GM06990 (cell line): Measurements from ENCODE around the gene KNOP1.

Source experiments
- DNase-seq: peaks from one replicate; pipeline ENCODE4 v3.0.0-alpha.2; 2011; ENCODE audit not compliant: insufficient read length; ENCODE audit errors: extremely low read depth
- H3K27me3 ChIP-seq: replicated peaks from 2 replicates; pipeline ENCODE4 v1.6.0; 2011; ENCODE audit warnings: low read length; ENCODE audit not compliant: control insufficient read depth, insufficient read depth
- H3K36me3 ChIP-seq: 2 replicates; pipeline ENCODE4 v1.5.1; 2011; ENCODE audit warnings: low read length; ENCODE audit not compliant: control insufficient read depth, insufficient read depth
- H3K4me3 ChIP-seq: replicated peaks from 2 replicates; pipeline ENCODE4 v1.5.1; 2011; ENCODE audit warnings: low read depth, mild to moderate bottlenecking, control low read depth, low read length
- CTCF ChIP-seq: IDR thresholded peaks from 2 replicates; pipeline ENCODE4 v1.5.1; 2011; ENCODE audit warnings: low read length, control low read depth, mild to moderate bottlenecking, inconsistent platforms; ENCODE audit not compliant: insufficient read depth, poor library complexity, severe bottlenecking

The KNOP1 gene

GRCh38 chr16:19753815-19754643 is 36.0 kb upstream of the KNOP1 start:
- DNase-seq: no peak
- H3K4me3 ChIP-seq: no peak overlapping the region
- TF ChIP-seq CTCF: no peak

GRCh38 chr16:19751478-19752385 is 33.7 kb upstream of the KNOP1 start:
- Histone ChIP-seq H3K27me3 (no peaks in the 10 kb centered on the region; the same call in 1 of the 2 replicates), H3K36me3 (no peaks in the 10 kb centered on the region), H3K4me3 (no peak overlapping the region)
- no peak for DNase-seq
- TF ChIP-seq CTCF: no peak

More at GRCh38 chr16:19753815-19754643, 36.0 kb upstream of the KNOP1 start:
- no peaks in the 10 kb centered on the region; the same call in 1 of the 2 replicates for H3K27me3 ChIP-seq
- H3K36me3 ChIP-seq: no peaks in the 10 kb centered on the region

- H3K27me3 ChIP-seq: no peaks in the 10 kb centered on the region
- H3K4me3 ChIP-seq: no peak overlapping the region
- no peak for TF ChIP-seq CTCF
- DNase-seq: no peak
- H3K36me3 ChIP-seq: no peaks in the 10 kb centered on the region
These were observed 31.6 kb upstream of the KNOP1 start for GRCh38 chr16:19749571-19750080.

- Histone ChIP-seq H3K4me3 (no peak overlapping the region), H3K27me3 (no peaks in the 10 kb centered on the region), H3K36me3 (no peaks in the 10 kb centered on the region)
- no peak for DNase-seq
- TF ChIP-seq CTCF: no peak
These were observed 30.6 kb upstream of the KNOP1 start for GRCh38 chr16:19748389-19749168.

- DNase-seq: no peak
- TF ChIP-seq CTCF: no peak
- Histone ChIP-seq H3K4me3 (no peak overlapping the region), H3K36me3 (no peaks in the 10 kb centered on the region), H3K27me3 (no peaks in the 10 kb centered on the region)
These were observed 28.5 kb upstream of the KNOP1 start for GRCh38 chr16:19746561-19746960.
